Glomerular visceral epithelial cell (primary cell): ENCODE results near the gene STON1.
"Not testable (repeated sequence)": the region's sequence is repeated elsewhere in the genome, so short reads cannot be mapped to it uniquely, and the experiment has no call there.

ENCODE experiments used
- DNase-seq: peaks from one replicate; pipeline ENCODE4 v3.0.0-alpha.2; 2016; ENCODE audit errors: extremely low spot score

The STON1 gene

GRCh38 chr2:48614581-48614980 is 84.6 kb downstream of the STON1 start:
- DNase-seq = not testable (repeated sequence)

GRCh38 chr2:48617618-48618017 is 87.7 kb downstream of the STON1 start, which contains the start of gene GTF2A1L:
GTF2A1L (plus strand) TSS chr2:48617856; CDS start chr2:48617875, 19 bp downstream.
- DNase-seq = no peak

- DNase-seq = no peak
Measured at GRCh38 chr2:48619526-48619925, 89.6 kb downstream of the STON1 start.

GRCh38 chr2:48620604-48621003 is 90.7 kb downstream of the STON1 start:
- no peak for DNase-seq

- DNase-seq = not testable (repeated sequence)
Measured at GRCh38 chr2:48622691-48623090, 92.7 kb downstream of the STON1 start.

- no peak for DNase-seq
Measured at GRCh38 chr2:48624696-48625095, 94.7 kb downstream of the STON1 start.

- no peak for DNase-seq
Measured at GRCh38 chr2:48626047-48626446, 96.1 kb downstream of the STON1 start.

GRCh38 chr2:48633143-48633542 is 103.2 kb downstream of the STON1 start:
- no peak for DNase-seq

- DNase-seq = no peak
Measured at GRCh38 chr2:48635786-48636185, 105.8 kb downstream of the STON1 start.

GRCh38 chr2:48638261-48638660 is 108.3 kb downstream of the STON1 start:
- DNase-seq = no peak
